GM21786 (cell line): Measurements from ENCODE around the gene OR11H1.
"Not testable (repeated sequence)": the region's sequence is repeated elsewhere in the genome, so short reads cannot be mapped to it uniquely, and the experiment has no call there.

ENCODE experiments used
- ATAC-seq: cut with Tn5 transposase; IDR thresholded peaks from one replicate; pipeline ENCODE4 v1.9.1; 2021; ENCODE audit not compliant: unreplicated experiment

OR11H1 gene

GRCh38 chr22:15527892-15528291 is at the start of gene OR11H1:
TSS of gene OR11H1 (plus strand) at chr22:15528192. CDS start at chr22:15528192, 0 bp downstream.
- not testable (repeated sequence) for ATAC-seq

DNA sequence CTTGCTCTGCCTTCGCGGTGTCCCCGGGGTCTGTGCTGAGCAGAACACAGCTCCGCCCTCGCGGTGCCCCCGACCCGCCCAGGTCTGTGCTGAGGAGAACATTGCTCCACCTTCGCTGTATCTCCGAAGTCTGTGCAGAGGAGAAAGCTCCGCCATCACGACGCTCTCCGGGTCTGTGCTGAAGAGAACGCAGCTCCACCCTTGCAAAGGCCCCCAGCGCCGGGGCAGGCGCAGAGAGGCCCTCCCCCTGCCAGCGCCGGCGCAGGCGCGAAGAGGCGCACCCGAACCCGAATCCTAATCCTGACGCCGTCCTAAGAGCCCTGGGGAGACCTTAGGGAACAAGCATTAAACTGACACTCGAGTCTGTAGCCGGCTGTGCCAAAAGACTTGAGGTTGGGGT is 18.0 kb upstream of the OR11H1 start:
- not testable (repeated sequence) for ATAC-seq

- not testable (repeated sequence) for ATAC-seq
These were observed 12.1 kb upstream of the OR11H1 start for GRCh38 chr22:15515896-15516295.

GRCh38 chr22:15553767-15554166 is 25.8 kb downstream of the OR11H1 start:
- not testable (repeated sequence) for ATAC-seq

GRCh38 chr22:15563461-15563860 is 35.5 kb downstream of the OR11H1 start:
- ATAC-seq = not testable (repeated sequence)

GRCh38 chr22:15565063-15565462 is 37.1 kb downstream of the OR11H1 start:
- ATAC-seq = not testable (repeated sequence)
